Body of pancreas (tissue), 4 donors: ENCODE results near the gene BAHCC1.

ENCODE experiments used
- CTCF ChIP-seq, 7 experiments: fragments of 450-650 bp in 4 of 7; fragments of 200-600 bp in 3 of 7; sonication (generic) in 3 of 7; IDR thresholded peaks; one replicate each; pipeline ENCODE4 v1.5.1; 2016 to 2019; ENCODE audit warnings: antibody characterized with exemption in 7 of 7
- POLR2A ChIP-seq, 3 donors: fragments of 450-650 bp; IDR thresholded peaks; one replicate each; pipeline ENCODE4 v1.6.1; 2016; ENCODE audit warnings: antibody characterized with exemption in 3 of 3, mild to moderate bottlenecking in 2 of 3

DNA sequence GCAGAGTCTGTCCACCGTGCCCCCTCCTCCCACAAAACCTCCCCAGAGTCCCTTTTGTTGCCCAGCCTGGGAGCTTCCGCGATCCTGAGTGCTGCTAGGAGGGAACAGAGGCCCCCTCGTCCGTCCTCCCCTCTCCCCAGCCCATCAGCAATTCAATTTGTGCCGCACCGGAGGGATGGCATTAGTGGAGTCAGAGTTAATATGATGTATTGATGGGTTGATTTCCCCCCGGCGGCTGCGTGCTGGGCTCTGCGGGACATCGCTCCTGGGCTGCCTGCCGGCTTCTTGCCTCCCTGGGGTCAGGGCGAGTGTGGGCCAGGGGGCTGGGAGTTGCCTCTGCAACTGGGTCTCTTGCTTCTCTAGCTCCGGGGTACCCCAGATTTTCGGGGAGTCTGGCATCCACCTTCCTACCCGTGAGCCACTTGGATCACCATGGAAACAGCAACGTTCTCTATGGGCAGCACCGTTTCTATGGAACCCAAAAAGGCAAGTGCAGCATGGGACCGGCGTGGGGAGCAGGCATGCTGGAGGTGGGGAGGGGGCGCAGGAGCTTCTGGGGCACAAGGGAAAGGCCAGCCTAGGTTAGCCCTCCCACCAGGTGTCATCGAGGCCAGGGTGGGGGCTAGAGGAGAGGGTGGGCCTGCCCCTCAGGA, 42.9 kb downstream of the BAHCC1 start:
- TF ChIP-seq CTCF (IDR thresholded peaks at IDR 0.05), result no peak
- TF ChIP-seq POLR2A (IDR thresholded peaks at IDR 0.05), result no peak
